Breast epithelium (tissue), 3 donors: ENCODE measurements around the gene BOK.

Experiments used
- CTCF ChIP-seq, 3 donors: fragments of 450-650 bp; IDR thresholded peaks; one replicate each; pipeline ENCODE4 v1.5.1; 2016 to 2017; ENCODE audit warnings: antibody characterized with exemption in 3 of 3, mild to moderate bottlenecking in 3 of 3, moderate library complexity in 3 of 3
- POLR2A ChIP-seq: fragments of 450-650 bp; IDR thresholded peaks from one replicate; pipeline ENCODE4 v1.6.1; 2016; ENCODE audit warnings: antibody characterized with exemption, mild to moderate bottlenecking, moderate library complexity

- TF ChIP-seq CTCF (IDR thresholded peaks at IDR 0.05) = no peak
- no peak for TF ChIP-seq POLR2A
These were observed 18.2 kb upstream of the BOK start for GRCh38 chr2:241540401-241540770.
